GM12892 (cell line): Measurements from ENCODE around the gene RNF223.

Source experiments
- POLR2A ChIP-seq: IDR thresholded peaks from 2 replicates; pipeline ENCODE4 v1.6.1; 2011; ENCODE audit warnings: low read depth, low read length, control low read depth
- POLR2AphosphoS5 ChIP-seq: IDR thresholded peaks from 2 replicates; pipeline ENCODE4 v1.6.1; 2011; ENCODE audit warnings: low read depth, low read length, control low read depth
- TAF1 ChIP-seq: IDR thresholded peaks from 2 replicates; pipeline ENCODE4 v1.6.1; 2011; ENCODE audit warnings: low read depth, mild to moderate bottlenecking, control low read depth, low read length, borderline replicate concordance

DNA sequence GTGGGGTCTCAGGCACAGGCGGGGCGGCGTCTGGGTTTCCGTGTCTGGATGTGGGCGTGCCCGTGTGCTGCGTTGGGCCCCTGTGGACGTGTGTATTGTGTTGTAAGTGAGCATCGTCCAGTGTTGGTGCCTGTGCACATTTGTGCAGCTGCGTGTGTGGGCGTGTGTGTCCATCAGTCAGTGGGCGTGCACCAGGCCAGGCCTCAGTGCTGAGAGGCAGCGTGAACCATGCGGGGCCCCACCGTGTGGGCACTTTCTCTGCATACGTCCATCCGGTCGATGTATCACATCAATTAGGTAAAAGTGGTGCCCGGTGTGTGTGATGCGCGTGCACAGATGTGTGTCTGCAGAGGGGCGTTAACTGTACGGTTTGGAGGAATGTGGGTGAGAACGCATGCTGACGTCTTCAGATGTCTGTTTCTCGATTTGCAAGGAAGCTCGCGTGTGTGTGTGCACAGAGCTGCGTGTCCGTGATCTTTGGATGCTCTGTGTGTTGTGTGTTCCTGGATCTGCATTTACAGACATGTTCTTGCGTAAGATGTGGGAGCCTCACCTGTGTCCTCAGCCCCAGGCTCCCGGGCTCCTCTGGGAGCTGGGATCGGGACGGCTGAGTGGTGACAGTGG is 29.5 kb downstream of the RNF223 start:
- TF ChIP-seq POLR2A, result no peak
- TF ChIP-seq POLR2AphosphoS5, result no peak
- TF ChIP-seq TAF1, result no peak
